AG09309 (cell line): ENCODE results near the gene RRP7A.
"Not testable (repeated sequence)": the region's sequence is repeated elsewhere in the genome, so short reads cannot be mapped to it uniquely, and the experiment has no call there.

Experiments used
- DNase-seq: peaks from one replicate; pipeline ENCODE4 v3.0.0-alpha.2; 2010; ENCODE audit warnings: low read depth
- H3K4me3 ChIP-seq: 2 replicates; pipeline ENCODE4 v1.5.1; 2011; ENCODE audit warnings: mild to moderate bottlenecking, low read depth, low read length, moderate library complexity; ENCODE audit not compliant: control insufficient read depth
- TF ChIP-seq, protein P1 (sequence below): IDR thresholded peaks from 2 replicates; pipeline ENCODE4 v1.5.1; 2011; ENCODE audit warnings: mild to moderate bottlenecking, low read depth, low read length, inconsistent platforms; ENCODE audit not compliant: insufficient read depth, control insufficient read depth; ENCODE audit errors: missing control alignments

RRP7A gene

GRCh38 chr22:42547562-42547961 is 28.0 kb upstream of the RRP7A start:
- DNase-seq = no peak
- no peak overlapping the region for H3K4me3 ChIP-seq
- TF ChIP-seq, protein P1, sequence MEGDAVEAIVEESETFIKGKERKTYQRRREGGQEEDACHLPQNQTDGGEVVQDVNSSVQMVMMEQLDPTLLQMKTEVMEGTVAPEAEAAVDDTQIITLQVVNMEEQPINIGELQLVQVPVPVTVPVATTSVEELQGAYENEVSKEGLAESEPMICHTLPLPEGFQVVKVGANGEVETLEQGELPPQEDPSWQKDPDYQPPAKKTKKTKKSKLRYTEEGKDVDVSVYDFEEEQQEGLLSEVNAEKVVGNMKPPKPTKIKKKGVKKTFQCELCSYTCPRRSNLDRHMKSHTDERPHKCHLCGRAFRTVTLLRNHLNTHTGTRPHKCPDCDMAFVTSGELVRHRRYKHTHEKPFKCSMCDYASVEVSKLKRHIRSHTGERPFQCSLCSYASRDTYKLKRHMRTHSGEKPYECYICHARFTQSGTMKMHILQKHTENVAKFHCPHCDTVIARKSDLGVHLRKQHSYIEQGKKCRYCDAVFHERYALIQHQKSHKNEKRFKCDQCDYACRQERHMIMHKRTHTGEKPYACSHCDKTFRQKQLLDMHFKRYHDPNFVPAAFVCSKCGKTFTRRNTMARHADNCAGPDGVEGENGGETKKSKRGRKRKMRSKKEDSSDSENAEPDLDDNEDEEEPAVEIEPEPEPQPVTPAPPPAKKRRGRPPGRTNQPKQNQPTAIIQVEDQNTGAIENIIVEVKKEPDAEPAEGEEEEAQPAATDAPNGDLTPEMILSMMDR = no peak

- TF ChIP-seq, protein P1 = no peak
- H3K4me3 ChIP-seq = no peak overlapping the region
- no peak for DNase-seq
Observed at GRCh38 chr22:42544686-42545085, 25.1 kb upstream of the RRP7A start.

DNA sequence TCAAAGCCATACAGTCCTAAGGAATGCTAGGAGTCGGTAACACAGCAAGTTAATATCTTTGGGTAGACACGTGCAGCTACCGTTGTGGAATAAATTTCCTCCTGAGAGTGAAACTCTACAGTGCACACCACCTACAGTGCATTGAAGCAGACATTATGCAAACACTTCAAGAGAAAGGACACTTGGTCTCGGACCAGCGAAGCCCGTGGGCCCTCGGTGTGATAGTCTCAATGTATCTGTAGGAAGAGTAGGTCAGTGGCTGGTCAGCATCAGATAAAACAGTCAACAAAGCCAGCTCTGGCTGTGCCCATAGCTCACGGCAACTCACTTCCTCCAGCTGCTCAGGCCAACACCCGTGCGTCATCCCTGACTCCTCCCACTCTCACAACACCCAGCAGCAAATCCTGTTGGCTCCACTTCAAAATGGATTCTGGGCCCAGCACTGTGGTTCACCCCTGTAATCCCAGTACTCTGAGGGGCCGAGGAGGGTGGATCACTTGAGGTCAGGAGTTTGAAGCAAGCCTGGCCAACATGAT is 19.7 kb upstream of the RRP7A start:
- DNase-seq, H3K4me3 ChIP-seq: not testable (repeated sequence)

DNA sequence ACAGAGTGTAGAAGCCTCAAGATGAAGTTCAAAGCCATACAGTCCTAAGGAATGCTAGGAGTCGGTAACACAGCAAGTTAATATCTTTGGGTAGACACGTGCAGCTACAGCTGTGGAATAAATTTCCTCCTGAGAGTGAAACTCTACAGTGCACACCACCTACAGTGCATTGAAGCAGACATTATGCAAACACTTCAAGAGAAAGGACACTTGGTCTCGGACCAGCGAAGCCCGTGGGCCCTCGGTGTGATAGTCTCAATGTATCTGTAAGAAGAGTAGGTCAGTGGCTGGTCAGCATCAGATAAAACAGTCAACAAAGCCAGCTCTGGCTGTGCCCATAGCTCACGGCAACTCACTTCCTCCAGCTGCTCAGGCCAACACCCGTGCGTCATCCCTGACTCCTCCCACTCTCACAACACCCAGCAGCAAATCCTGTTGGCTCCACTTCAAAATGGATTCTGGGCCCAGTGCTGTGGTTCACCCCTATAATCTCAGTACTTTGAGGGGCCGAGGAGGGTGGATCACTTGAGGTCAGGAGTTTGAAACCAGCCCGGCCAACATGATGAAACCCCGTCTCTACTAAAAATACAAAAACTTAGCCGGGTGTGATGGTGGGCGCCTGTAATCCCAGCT is 17.7 kb upstream of the RRP7A start:
- DNase-seq, H3K4me3 ChIP-seq: not testable (repeated sequence)

DNA sequence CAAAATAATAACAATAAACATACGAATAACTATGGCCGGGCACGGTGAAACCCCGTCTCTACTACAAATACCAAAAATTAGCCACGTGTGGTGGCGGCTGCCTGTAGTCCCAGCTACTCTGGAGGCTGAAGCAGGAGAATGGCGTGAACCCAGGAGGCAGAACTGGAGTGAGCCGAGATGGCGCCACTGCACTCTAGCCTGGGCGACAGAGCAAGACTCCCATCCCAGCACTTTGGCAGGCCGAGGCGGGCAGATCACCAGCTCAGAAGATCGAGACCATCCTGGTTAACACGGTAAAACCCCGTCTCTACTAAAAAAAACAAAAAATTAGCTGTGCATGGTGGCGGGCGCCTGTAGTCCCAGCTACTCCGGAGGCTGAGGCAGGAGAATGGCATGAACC is 17.0 kb upstream of the RRP7A start:
- not testable (repeated sequence) for H3K4me3 ChIP-seq, DNase-seq

GRCh38 chr22:42536166-42536565 is 16.6 kb upstream of the RRP7A start:
- TF ChIP-seq, protein P1 = no peak
- no peak for DNase-seq
- H3K4me3 ChIP-seq = no peak overlapping the region

DNA sequence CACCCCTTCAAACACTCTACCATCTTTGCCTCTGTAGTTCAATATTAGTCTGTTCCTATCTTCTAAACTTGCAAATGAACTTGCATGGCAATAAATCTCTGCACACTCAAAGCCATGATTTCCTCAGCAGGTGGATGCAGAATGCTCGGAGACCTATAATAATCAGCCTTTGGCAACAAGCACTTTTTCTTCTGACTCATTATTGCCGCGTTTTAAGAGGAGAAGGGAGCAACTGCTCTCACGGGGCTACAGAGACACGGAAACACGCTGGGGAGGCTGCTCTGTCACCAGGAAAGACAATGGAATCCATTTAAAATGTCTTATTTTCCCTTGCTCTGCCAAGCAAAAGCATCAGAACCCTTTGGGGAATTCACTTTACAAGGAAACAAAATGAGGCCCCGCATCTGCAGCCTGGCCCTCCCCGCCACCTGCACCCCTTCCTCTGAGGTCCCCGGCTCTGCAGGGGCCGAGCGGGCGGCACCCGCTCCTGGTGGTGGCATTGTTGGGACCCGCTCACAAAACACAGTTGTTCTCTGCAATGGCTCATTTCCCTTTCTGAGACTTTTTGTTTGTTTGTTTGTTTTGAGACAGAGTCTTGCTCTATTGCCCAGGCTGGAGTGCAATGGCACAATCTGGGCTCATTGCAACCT is 15.6 kb upstream of the RRP7A start:
- not testable (repeated sequence) for H3K4me3 ChIP-seq, DNase-seq

GRCh38 chr22:42533638-42533977 is 14.0 kb upstream of the RRP7A start:
- H3K4me3 ChIP-seq = no peak overlapping the region

DNA sequence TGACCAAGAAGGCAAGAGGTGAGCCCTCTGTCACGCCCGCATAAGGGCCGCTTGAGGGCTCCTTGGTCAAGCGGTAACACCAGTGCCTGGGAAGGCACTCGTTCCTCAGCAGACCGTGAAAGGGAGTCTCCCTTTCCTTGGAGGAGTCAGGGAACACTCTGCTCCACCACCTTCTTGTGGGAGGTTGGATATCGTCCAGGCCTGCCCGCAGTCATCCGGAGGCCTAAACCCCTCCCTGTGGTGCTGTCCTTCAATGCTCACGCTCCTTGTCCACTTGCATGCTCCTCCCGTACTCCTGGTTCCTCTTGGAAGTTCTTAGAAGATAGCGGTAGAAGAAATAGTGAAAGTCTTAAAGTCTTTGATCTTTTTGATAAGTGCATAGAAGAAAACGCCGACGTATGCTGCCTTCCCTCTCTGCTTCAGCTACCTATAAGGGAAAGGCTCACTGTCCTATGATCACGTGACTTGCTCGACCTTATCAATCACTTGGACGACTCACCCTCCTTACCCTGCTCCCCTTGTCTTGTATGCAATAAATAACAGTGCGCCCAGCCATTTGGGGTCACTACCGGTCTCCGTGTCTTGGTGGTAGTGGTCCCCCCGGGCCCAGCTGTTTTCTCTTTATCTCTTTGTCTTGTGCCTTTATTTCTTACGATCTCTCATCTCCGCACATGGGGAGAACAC is 11.9 kb upstream of the RRP7A start:
- not testable (repeated sequence) for H3K4me3 ChIP-seq, DNase-seq

More at GRCh38 chr22:42533638-42533977, 14.0 kb upstream of the RRP7A start:
- no peak for DNase-seq
- TF ChIP-seq, protein P1 = no peak

- not testable (repeated sequence) for H3K4me3 ChIP-seq, DNase-seq
Observed at GRCh38 chr22:42529435-42529834, 9.8 kb upstream of the RRP7A start.
